K562 (cell line): ENCODE results near the gene XBP1. TPM values are rescaled to one million over a fixed set of nuclear protein-coding genes. Genes with fewer than 3 reads are reported as not detected.

Experiments used
- HMGN3 ChIP-seq: IDR thresholded peaks from 2 replicates; pipeline ENCODE4 v1.6.1; 2011; ENCODE audit warnings: borderline replicate concordance, low read depth, mild to moderate bottlenecking, mixed read lengths, low read length; ENCODE audit not compliant: insufficient read length; ENCODE audit errors: extremely low read depth
- MYC ChIP-seq, 2 experiments: fragments of 250-450 bp in 1 of 2; sonication (Bioruptor Pico) in 1 of 2; IDR thresholded peaks; 2 replicates each; pipeline versions ENCODE4 v1.5.1 to v1.6.1; 2012 to 2021; ENCODE audit warnings: low read depth in 2 of 2, borderline replicate concordance in 1 of 2, improper control_type of control experiment in 1 of 2, low read length in 1 of 2, mild to moderate bottlenecking in 1 of 2, moderate library complexity in 1 of 2
- PCBP1 ChIP-seq: fragments of 200-400 bp; formaldehyde crosslinking; IDR thresholded peaks from 2 replicates; pipeline ENCODE4 v1.6.1; 2018; ENCODE audit warnings: mild to moderate bottlenecking, low read depth, low read length; ENCODE audit not compliant: poor library complexity, severe bottlenecking
- SMARCA5 ChIP-seq: fragments of 450-650 bp; IDR thresholded peaks from 2 replicates; pipeline ENCODE4 v1.6.1; 2016
- polyA plus RNA-seq, 8 experiments: library from polyadenylated mRNA; depleted of rRNA in 4 of 8; stranded (reverse) in 5 of 8; unstranded in 3 of 8; fragments of >200 nt; fragmentation: Nextera tagmentation in 2 of 8; fragmentation: Illumina TruSeq in 1 of 8; extraction: Ambion mirVana in 2 of 8; extraction: Trizol in 1 of 8; gene quantifications; 2 replicates each; pipeline versions ENCODE4 v1.2.1 to v1.2.3, GENCODE V29; 2011 to 2014; ENCODE audit warnings: inconsistent platforms in 1 of 8, missing spikeins in 1 of 8
- total RNA-seq, 7 experiments: library from RNA; depleted of rRNA in 6 of 7; stranded (reverse); fragments of >200 nt in 6 of 7; fragmentation: Illumina TruSeq in 2 of 7; extraction: Trizol in 2 of 7; gene quantifications; 2 replicates each; pipeline versions ENCODE4 v1.2.1 to v1.2.3, GENCODE V29; 2011 to 2021; ENCODE audit warnings: low replicate concordance in 1 of 7
- TF ChIP-seq, protein P1 (sequence below): fragments of 450-650 bp; formaldehyde crosslinking; IDR thresholded peaks from 2 replicates; pipeline ENCODE4 v1.4.0; 2020; ENCODE audit warnings: mild to moderate bottlenecking, moderate library complexity
- TF ChIP-seq, protein P2 (sequence below), 2 experiments: fragments of 450-650 bp in 1 of 2; sonication (generic) in 1 of 2; formaldehyde crosslinking in 1 of 2; IDR thresholded peaks; 2 replicates each; pipeline versions ENCODE4 v1.7.1 to v1.9.0; 2016 to 2022; ENCODE audit warnings: inconsistent platforms in 1 of 2, mild to moderate bottlenecking in 1 of 2, missing genetic modification reagents in 1 of 2
- TF ChIP-seq, protein P3 (sequence below): sonication (generic); formaldehyde crosslinking; IDR thresholded peaks from 2 replicates; pipeline ENCODE4 v1.8.1; 2022; ENCODE audit warnings: missing genetic modification reagents
- TF ChIP-seq, protein P4 (sequence below): fragments of 250-450 bp; sonication (Bioruptor Pico); IDR thresholded peaks from 2 replicates; pipeline ENCODE4 v1.5.1; 2021; ENCODE audit warnings: mild to moderate bottlenecking
- TF ChIP-seq, protein P5 (sequence below): fragments of 250-450 bp; sonication (Bioruptor Pico); IDR thresholded peaks from 2 replicates; pipeline ENCODE4 v1.5.0; 2021

Gene XBP1
- total and polyA plus RNA-seq, 9 of the 15 experiments (the other 6 are each of a cell fraction or from before 2014, with no cell fraction given): 25.0 to 218 (median 94.6) TPM

DNA sequence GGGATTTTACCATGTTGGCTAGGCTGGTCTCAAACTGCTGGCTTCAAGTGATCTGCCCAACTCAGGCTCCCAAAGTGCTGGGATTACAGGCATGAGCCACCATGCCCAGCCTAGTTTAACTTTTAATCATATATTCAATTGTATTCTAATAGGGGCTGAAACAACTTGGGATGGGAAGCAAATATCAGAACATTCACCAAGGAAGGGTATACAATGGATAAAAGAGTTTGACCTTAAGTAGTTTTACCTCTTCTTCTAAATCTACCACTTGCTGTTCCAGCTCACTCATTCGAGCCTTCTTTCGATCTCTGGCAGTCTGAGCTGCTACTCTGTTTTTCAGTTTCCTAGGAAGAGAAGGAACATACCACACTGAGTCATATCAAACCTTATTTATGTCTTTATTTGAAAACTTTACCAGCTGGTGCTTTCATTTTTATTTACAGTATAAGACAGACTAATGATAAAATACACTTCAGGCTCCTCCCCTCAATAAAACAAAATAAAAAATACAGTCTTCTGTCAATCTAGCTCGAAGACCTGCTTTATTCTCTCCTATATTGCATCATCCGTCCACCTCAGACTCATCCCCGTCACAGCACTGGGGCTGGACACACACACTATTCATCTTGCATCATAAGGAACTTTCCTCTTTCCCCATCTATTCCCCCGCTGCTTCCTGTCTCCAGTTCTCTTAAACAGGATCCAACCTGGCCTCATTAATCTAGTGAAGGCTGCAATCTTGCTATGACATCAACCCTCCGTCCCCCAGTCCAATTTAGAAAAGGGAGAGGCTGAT is 1.4 kb downstream of the XBP1 start (continued):
- TF ChIP-seq, protein P1, sequence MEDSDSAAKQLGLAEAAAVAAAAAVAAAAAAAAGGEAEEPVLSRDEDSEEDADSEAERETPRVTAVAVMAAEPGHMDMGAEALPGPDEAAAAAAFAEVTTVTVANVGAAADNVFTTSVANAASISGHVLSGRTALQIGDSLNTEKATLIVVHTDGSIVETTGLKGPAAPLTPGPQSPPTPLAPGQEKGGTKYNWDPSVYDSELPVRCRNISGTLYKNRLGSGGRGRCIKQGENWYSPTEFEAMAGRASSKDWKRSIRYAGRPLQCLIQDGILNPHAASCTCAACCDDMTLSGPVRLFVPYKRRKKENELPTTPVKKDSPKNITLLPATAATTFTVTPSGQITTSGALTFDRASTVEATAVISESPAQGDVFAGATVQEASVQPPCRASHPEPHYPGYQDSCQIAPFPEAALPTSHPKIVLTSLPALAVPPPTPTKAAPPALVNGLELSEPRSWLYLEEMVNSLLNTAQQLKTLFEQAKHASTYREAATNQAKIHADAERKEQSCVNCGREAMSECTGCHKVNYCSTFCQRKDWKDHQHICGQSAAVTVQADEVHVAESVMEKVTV (CRISPR knock-in tag): 0 out of 2 replicates have a peak, but pooled peaks have one; percentile 25
- TF ChIP-seq SMARCA5: no peak
- TF ChIP-seq, protein P2, sequence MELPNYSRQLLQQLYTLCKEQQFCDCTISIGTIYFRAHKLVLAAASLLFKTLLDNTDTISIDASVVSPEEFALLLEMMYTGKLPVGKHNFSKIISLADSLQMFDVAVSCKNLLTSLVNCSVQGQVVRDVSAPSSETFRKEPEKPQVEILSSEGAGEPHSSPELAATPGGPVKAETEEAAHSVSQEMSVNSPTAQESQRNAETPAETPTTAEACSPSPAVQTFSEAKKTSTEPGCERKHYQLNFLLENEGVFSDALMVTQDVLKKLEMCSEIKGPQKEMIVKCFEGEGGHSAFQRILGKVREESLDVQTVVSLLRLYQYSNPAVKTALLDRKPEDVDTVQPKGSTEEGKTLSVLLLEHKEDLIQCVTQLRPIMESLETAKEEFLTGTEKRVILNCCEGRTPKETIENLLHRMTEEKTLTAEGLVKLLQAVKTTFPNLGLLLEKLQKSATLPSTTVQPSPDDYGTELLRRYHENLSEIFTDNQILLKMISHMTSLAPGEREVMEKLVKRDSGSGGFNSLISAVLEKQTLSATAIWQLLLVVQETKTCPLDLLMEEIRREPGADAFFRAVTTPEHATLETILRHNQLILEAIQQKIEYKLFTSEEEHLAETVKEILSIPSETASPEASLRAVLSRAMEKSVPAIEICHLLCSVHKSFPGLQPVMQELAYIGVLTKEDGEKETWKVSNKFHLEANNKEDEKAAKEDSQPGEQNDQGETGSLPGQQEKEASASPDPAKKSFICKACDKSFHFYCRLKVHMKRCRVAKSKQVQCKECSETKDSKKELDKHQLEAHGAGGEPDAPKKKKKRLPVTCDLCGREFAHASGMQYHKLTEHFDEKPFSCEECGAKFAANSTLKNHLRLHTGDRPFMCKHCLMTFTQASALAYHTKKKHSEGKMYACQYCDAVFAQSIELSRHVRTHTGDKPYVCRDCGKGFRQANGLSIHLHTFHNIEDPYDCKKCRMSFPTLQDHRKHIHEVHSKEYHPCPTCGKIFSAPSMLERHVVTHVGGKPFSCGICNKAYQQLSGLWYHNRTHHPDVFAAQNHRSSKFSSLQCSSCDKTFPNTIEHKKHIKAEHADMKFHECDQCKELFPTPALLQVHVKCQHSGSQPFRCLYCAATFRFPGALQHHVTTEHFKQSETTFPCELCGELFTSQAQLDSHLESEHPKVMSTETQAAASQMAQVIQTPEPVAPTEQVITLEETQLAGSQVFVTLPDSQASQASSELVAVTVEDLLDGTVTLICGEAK (IDR thresholded peaks at IDR 0.05): 0 out of 2 replicates have a peak, but pooled peaks have one; percentile 36
- TF ChIP-seq, protein P2 (CRISPR knock-in tag; IDR thresholded peaks at IDR 0.05): no peak
- TF ChIP-seq MYC (IDR thresholded peaks at IDR 0.05; ENCODE audit: low read depth, low read length): peak; percentile 62; the same call in 1 of the 2 replicates
- TF ChIP-seq MYC (CRISPR knock-in tag; IDR thresholded peaks at IDR 0.05; ENCODE audit: borderline replicate concordance, low read depth): no peak
- no peak for TF ChIP-seq PCBP1
- TF ChIP-seq, protein P3, sequence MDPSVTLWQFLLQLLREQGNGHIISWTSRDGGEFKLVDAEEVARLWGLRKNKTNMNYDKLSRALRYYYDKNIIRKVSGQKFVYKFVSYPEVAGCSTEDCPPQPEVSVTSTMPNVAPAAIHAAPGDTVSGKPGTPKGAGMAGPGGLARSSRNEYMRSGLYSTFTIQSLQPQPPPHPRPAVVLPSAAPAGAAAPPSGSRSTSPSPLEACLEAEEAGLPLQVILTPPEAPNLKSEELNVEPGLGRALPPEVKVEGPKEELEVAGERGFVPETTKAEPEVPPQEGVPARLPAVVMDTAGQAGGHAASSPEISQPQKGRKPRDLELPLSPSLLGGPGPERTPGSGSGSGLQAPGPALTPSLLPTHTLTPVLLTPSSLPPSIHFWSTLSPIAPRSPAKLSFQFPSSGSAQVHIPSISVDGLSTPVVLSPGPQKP (CRISPR knock-in tag): no peak
- TF ChIP-seq, protein P4, sequence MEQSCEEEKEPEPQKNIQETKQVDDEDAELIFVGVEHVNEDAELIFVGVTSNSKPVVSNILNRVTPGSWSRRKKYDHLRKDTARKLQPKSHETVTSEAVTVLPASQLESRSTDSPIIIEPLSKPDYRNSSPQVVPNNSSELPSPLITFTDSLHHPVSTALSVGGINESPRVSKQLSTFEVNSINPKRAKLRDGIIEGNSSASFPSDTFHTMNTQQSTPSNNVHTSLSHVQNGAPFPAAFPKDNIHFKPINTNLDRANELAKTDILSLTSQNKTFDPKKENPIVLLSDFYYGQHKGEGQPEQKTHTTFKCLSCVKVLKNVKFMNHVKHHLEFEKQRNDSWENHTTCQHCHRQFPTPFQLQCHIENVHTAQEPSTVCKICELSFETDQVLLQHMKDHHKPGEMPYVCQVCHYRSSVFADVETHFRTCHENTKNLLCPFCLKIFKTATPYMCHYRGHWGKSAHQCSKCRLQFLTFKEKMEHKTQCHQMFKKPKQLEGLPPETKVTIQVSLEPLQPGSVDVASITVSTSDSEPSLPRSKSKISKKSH (CRISPR knock-in tag): no peak
- TF ChIP-seq, protein P5, sequence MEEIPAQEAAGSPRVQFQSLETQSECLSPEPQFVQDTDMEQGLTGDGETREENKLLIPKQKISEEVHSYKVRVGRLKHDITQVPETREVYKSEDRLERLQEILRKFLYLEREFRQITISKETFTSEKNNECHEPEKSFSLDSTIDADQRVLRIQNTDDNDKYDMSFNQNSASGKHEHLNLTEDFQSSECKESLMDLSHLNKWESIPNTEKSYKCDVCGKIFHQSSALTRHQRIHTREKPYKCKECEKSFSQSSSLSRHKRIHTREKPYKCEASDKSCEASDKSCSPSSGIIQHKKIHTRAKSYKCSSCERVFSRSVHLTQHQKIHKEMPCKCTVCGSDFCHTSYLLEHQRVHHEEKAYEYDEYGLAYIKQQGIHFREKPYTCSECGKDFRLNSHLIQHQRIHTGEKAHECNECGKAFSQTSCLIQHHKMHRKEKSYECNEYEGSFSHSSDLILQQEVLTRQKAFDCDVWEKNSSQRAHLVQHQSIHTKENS: no peak
- TF ChIP-seq HMGN3: no peak
